ENCODE measurements around the gene ATG16L2.

- TF ChIP-seq CTCF (IDR thresholded peaks at IDR 0.05; ENCODE audit: low read depth, low read length, missing input control) (no peak), JUND (IDR thresholded peaks at IDR 0.05) (no peak)
Measured at GRCh38 chr11:72844356-72844755, 30.1 kb downstream of the ATG16L2 start.

Measured in liver (tissue), 3 donors.